GM18520 (cell line): Measurements from ENCODE around the gene ACAA2.

Experiments
- ATAC-seq: cut with Tn5 transposase; IDR thresholded peaks from one replicate; pipeline ENCODE4 v1.9.1; 2021; ENCODE audit not compliant: unreplicated experiment

Gene ACAA2

GRCh38 chr18:49813319-49814146 is at the start of gene ACAA2:
TSS of gene ACAA2 (minus strand) at chr18:49813533. CDS start at chr18:49813484, 49 bp downstream.
- peak; percentile 82 for ATAC-seq

GRCh38 chr18:49862656-49863385 is 49.5 kb upstream of the ACAA2 start:
- no peak for ATAC-seq

GRCh38 chr18:49861659-49862058 is 48.3 kb upstream of the ACAA2 start:
- no peak for ATAC-seq

GRCh38 chr18:49859725-49860124 is 46.4 kb upstream of the ACAA2 start:
- no peak for ATAC-seq

GRCh38 chr18:49859021-49859359 is 45.7 kb upstream of the ACAA2 start:
- ATAC-seq: no peak

- no peak for ATAC-seq
Observed at GRCh38 chr18:49858309-49859020, 45.1 kb upstream of the ACAA2 start.

- no peak for ATAC-seq
Observed at GRCh38 chr18:49857708-49858107, 44.4 kb upstream of the ACAA2 start.

- ATAC-seq: no peak
Observed at GRCh38 chr18:49856496-49856895, 43.2 kb upstream of the ACAA2 start.

- ATAC-seq: no peak
Observed at GRCh38 chr18:49855711-49856415, 42.5 kb upstream of the ACAA2 start.

GRCh38 chr18:49854681-49855080 is 41.3 kb upstream of the ACAA2 start:
- ATAC-seq: no peak

GRCh38 chr18:49853436-49853835 is 40.1 kb upstream of the ACAA2 start:
- no peak for ATAC-seq

- no peak for ATAC-seq
Observed at GRCh38 chr18:49853011-49853410, 39.7 kb upstream of the ACAA2 start.

- ATAC-seq: no peak
Observed at GRCh38 chr18:49851624-49852023, 38.3 kb upstream of the ACAA2 start.

GRCh38 chr18:49850636-49851035 is 37.3 kb upstream of the ACAA2 start:
- no peak for ATAC-seq

GRCh38 chr18:49849331-49850217 is 36.2 kb upstream of the ACAA2 start:
- no peak for ATAC-seq

- no peak for ATAC-seq
Observed at GRCh38 chr18:49848115-49848514, 34.8 kb upstream of the ACAA2 start.

GRCh38 chr18:49847524-49847923 is 34.2 kb upstream of the ACAA2 start:
- ATAC-seq: no peak

- no peak for ATAC-seq
Observed at GRCh38 chr18:49846718-49847470, 33.6 kb upstream of the ACAA2 start.

GRCh38 chr18:49846361-49846662 is 33.0 kb upstream of the ACAA2 start:
- ATAC-seq: no peak
